SK-N-SH treated with all-trans-retinoic acid at 6 μM for 48 hours (cell line): ENCODE data around the gene SNRNP25.
A peak's percentile ranks its signal among the peaks of the same experiment; 100 is the strongest.

Experiments
- ATAC-seq: fragments of 200-7000 bp; cut with Tn5 transposase; 3 replicates; pipeline ENCODE4 v1.9.1; 2020; ENCODE audit warnings: mild to moderate bottlenecking, moderate library complexity
- ARNTL ChIP-seq: fragments of 450-650 bp; formaldehyde crosslinking; IDR thresholded peaks from 2 replicates; pipeline ENCODE4 v1.5.0; 2020; ENCODE audit warnings: low read depth, mild to moderate bottlenecking, moderate library complexity, borderline replicate concordance
- BACH2 ChIP-seq: fragments of 250-450 bp; sonication (Bioruptor Pico); IDR thresholded peaks from 2 replicates; pipeline ENCODE4 v1.9.0; 2021; ENCODE audit warnings: mild to moderate bottlenecking, borderline replicate concordance
- CSDC2 ChIP-seq: fragments of 250-450 bp; sonication (Bioruptor Pico); IDR thresholded peaks from 2 replicates; pipeline ENCODE4 v1.5.0; 2020; ENCODE audit warnings: mild to moderate bottlenecking, moderate library complexity
- ESRRG ChIP-seq: fragments of 250-450 bp; sonication (Bioruptor Pico); IDR thresholded peaks from 2 replicates; pipeline ENCODE4 v1.6.1; 2021; ENCODE audit warnings: mild to moderate bottlenecking
- GLIS3 ChIP-seq: fragments of 250-450 bp; sonication (Bioruptor Pico); IDR thresholded peaks from 2 replicates; pipeline ENCODE4 v1.5.0; 2020; ENCODE audit warnings: mild to moderate bottlenecking, moderate library complexity
- ISL1 ChIP-seq: fragments of 250-450 bp; sonication (Bioruptor Pico); IDR thresholded peaks from 2 replicates; pipeline ENCODE4 v2.1.2; 2022; ENCODE audit warnings: mild to moderate bottlenecking, moderate library complexity
- OSR1 ChIP-seq: fragments of 250-450 bp; sonication (Bioruptor Pico); IDR thresholded peaks from 2 replicates; pipeline ENCODE4 v1.8.0; 2022; ENCODE audit warnings: moderate library complexity, mild to moderate bottlenecking, inconsistent platforms
- PPARA ChIP-seq: fragments of 250-450 bp; sonication (Bioruptor Pico); IDR thresholded peaks from 2 replicates; pipeline ENCODE4 v1.5.0; 2020; ENCODE audit warnings: mild to moderate bottlenecking, borderline replicate concordance
- RARB ChIP-seq: fragments of 250-450 bp; sonication (Bioruptor Pico); IDR thresholded peaks from 2 replicates; pipeline ENCODE4 v1.8.0; 2021; ENCODE audit warnings: mild to moderate bottlenecking, moderate library complexity
- SNAI2 ChIP-seq: fragments of 250-450 bp; sonication (Bioruptor Pico); IDR thresholded peaks from 2 replicates; pipeline ENCODE4 v1.5.0; 2020; ENCODE audit warnings: mild to moderate bottlenecking, moderate library complexity
- TCF4 ChIP-seq: fragments of 250-450 bp; sonication (Bioruptor Pico); IDR thresholded peaks from 2 replicates; pipeline ENCODE4 v1.8.0; 2021; ENCODE audit warnings: mild to moderate bottlenecking, moderate library complexity, borderline replicate concordance
- TOX ChIP-seq: fragments of 250-450 bp; sonication (Bioruptor Pico); IDR thresholded peaks from 2 replicates; pipeline ENCODE4 v1.8.0; 2021; ENCODE audit warnings: mild to moderate bottlenecking, moderate library complexity, borderline replicate concordance
- ZC3H10 ChIP-seq: fragments of 250-450 bp; sonication (Bioruptor Pico); IDR thresholded peaks from 2 replicates; pipeline ENCODE4 v1.5.1; 2021; ENCODE audit warnings: mild to moderate bottlenecking, moderate library complexity
- ZFP3 ChIP-seq: fragments of 250-450 bp; sonication (Bioruptor Pico); IDR thresholded peaks from 2 replicates; pipeline ENCODE4 v1.5.0; 2020; ENCODE audit warnings: mild to moderate bottlenecking, moderate library complexity
- ZFP30 ChIP-seq: fragments of 450-650 bp; formaldehyde crosslinking; IDR thresholded peaks from 2 replicates; pipeline ENCODE4 v1.5.0; 2022; ENCODE audit warnings: mild to moderate bottlenecking, moderate library complexity
- ZNF565 ChIP-seq: fragments of 450-650 bp; formaldehyde crosslinking; conservative IDR thresholded peaks from 2 replicates; pipeline ENCODE4 v1.5.0; 2020; ENCODE audit warnings: low read depth, mild to moderate bottlenecking, moderate library complexity
- ZNF70 ChIP-seq: fragments of 450-650 bp; formaldehyde crosslinking; IDR thresholded peaks from 2 replicates; pipeline ENCODE4 v1.5.0; 2020; ENCODE audit warnings: mild to moderate bottlenecking, moderate library complexity
- ZNF8 ChIP-seq: fragments of 450-650 bp; formaldehyde crosslinking; IDR thresholded peaks from 2 replicates; pipeline ENCODE4 v1.5.0; 2020; ENCODE audit warnings: mild to moderate bottlenecking, moderate library complexity
- TF ChIP-seq, protein P1 (sequence below): fragments of 250-450 bp; sonication (Bioruptor Pico); IDR thresholded peaks from 2 replicates; pipeline ENCODE4 v1.5.0; 2020; ENCODE audit warnings: mild to moderate bottlenecking, moderate library complexity
- TF ChIP-seq, protein P2 (sequence below): fragments of 250-450 bp; sonication (Bioruptor Pico); IDR thresholded peaks from 2 replicates; pipeline ENCODE4 v1.5.1; 2021; ENCODE audit warnings: mild to moderate bottlenecking, moderate library complexity
- TF ChIP-seq, protein P3 (sequence below): fragments of 250-450 bp; sonication (Bioruptor Pico); IDR thresholded peaks from 2 replicates; pipeline ENCODE4 v1.8.0; 2020; ENCODE audit warnings: mild to moderate bottlenecking, moderate library complexity, borderline replicate concordance
- TF ChIP-seq, protein P4 (sequence below): fragments of 250-450 bp; sonication (Bioruptor Pico); IDR thresholded peaks from 2 replicates; pipeline ENCODE4 v1.8.0; 2021; ENCODE audit warnings: low read depth, mild to moderate bottlenecking, moderate library complexity, borderline replicate concordance
- TF ChIP-seq, protein P5 (sequence below): fragments of 250-450 bp; sonication (Bioruptor Pico); IDR thresholded peaks from 2 replicates; pipeline ENCODE4 v1.5.1; 2020; ENCODE audit warnings: low read depth, mild to moderate bottlenecking, moderate library complexity

The SNRNP25 gene

DNA sequence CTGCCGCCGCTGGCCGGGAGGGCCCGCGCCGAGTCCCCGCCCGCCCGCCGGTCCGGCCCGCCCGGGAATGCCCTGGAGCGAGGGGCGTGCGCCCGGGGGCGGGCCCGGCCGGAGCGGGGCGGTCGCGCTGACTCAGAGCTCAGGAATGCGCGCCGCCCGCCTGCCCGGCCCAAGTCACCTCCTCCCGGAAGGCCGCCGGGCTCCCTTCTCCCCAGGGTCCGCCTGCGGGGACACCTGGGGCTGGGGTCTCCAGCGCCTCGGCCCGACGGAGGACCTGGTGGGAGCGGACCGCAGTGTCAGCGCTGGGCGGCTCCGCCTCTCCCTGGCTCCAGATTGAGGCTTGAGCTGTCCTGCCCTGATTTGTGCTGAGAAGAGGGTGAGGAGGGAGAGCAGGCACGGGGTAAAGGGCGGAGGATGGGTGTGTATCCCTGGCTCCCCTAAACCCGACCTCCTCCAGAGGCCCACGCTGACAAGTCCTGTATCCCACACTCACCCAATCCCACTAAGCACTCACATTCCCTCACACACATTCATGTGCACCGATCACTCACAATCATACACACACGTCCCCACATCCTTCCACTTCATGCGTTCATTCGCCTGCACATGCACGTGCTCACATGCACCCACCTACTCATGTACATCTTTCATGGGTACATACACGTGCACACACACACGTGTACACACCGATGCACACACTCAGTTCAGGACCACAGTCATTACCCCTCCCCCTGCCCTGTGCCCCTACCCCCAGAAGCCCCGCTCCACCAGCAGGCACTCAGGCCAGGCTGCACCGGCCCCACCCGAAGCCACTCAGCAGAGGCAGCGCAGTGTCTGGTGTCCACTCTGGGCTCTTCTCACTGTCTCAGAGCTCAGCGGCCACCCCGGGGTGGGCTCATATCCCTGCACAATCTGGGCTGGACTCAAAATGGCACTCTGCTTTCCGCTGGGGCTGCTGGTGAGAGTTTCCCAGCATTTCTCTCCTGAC lies 19.2 kb downstream of the SNRNP25 start, which contains the start of gene RHBDF1:
RHBDF1 (minus strand) TSS at position 71 of the 988 bp plus-strand sequence. CDS start 7,616 bp downstream, outside the sequence.
- ATAC-seq, result peak; percentile 56
- TF ChIP-seq ZFP3 (peak; percentile 92), ESRRG (no peak), ZNF8 (CRISPR knock-in tag) (no peak), BACH2 (no peak), RARB (CRISPR knock-in tag) (no peak), GLIS3 (CRISPR knock-in tag) (0 out of 2 replicates have a peak, but pooled peaks have one; percentile 59), ISL1 (CRISPR knock-in tag) (0 out of 2 replicates have a peak, but pooled peaks have one; percentile 13), TCF4 (CRISPR knock-in tag) (no peak), ZC3H10 (no peak), TOX (CRISPR knock-in tag) (no peak), OSR1 (CRISPR knock-in tag) (no peak), SNAI2 (CRISPR knock-in tag) (no peak), ZFP30 (CRISPR knock-in tag) (no peak), PPARA (CRISPR knock-in tag) (no peak), ZNF70 (CRISPR knock-in tag) (no peak), ARNTL (CRISPR knock-in tag) (no peak), ZNF565 (CRISPR knock-in tag) (no peak), CSDC2 (no peak)
- TF ChIP-seq, protein P1, sequence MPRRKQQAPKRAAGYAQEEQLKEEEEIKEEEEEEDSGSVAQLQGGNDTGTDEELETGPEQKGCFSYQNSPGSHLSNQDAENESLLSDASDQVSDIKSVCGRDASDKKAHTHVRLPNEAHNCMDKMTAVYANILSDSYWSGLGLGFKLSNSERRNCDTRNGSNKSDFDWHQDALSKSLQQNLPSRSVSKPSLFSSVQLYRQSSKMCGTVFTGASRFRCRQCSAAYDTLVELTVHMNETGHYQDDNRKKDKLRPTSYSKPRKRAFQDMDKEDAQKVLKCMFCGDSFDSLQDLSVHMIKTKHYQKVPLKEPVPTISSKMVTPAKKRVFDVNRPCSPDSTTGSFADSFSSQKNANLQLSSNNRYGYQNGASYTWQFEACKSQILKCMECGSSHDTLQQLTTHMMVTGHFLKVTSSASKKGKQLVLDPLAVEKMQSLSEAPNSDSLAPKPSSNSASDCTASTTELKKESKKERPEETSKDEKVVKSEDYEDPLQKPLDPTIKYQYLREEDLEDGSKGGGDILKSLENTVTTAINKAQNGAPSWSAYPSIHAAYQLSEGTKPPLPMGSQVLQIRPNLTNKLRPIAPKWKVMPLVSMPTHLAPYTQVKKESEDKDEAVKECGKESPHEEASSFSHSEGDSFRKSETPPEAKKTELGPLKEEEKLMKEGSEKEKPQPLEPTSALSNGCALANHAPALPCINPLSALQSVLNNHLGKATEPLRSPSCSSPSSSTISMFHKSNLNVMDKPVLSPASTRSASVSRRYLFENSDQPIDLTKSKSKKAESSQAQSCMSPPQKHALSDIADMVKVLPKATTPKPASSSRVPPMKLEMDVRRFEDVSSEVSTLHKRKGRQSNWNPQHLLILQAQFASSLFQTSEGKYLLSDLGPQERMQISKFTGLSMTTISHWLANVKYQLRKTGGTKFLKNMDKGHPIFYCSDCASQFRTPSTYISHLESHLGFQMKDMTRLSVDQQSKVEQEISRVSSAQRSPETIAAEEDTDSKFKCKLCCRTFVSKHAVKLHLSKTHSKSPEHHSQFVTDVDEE (CRISPR knock-in tag), result 0 out of 2 replicates have a peak, but pooled peaks have one; percentile 28
- TF ChIP-seq, protein P2, sequence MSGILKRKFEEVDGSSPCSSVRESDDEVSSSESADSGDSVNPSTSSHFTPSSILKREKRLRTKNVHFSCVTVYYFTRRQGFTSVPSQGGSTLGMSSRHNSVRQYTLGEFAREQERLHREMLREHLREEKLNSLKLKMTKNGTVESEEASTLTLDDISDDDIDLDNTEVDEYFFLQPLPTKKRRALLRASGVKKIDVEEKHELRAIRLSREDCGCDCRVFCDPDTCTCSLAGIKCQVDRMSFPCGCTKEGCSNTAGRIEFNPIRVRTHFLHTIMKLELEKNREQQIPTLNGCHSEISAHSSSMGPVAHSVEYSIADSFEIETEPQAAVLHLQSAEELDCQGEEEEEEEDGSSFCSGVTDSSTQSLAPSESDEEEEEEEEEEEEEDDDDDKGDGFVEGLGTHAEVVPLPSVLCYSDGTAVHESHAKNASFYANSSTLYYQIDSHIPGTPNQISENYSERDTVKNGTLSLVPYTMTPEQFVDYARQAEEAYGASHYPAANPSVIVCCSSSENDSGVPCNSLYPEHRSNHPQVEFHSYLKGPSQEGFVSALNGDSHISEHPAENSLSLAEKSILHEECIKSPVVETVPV (CRISPR knock-in tag), result no peak
- TF ChIP-seq, protein P3, sequence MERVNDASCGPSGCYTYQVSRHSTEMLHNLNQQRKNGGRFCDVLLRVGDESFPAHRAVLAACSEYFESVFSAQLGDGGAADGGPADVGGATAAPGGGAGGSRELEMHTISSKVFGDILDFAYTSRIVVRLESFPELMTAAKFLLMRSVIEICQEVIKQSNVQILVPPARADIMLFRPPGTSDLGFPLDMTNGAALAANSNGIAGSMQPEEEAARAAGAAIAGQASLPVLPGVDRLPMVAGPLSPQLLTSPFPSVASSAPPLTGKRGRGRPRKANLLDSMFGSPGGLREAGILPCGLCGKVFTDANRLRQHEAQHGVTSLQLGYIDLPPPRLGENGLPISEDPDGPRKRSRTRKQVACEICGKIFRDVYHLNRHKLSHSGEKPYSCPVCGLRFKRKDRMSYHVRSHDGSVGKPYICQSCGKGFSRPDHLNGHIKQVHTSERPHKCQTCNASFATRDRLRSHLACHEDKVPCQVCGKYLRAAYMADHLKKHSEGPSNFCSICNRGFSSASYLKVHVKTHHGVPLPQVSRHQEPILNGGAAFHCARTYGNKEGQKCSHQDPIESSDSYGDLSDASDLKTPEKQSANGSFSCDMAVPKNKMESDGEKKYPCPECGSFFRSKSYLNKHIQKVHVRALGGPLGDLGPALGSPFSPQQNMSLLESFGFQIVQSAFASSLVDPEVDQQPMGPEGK (CRISPR knock-in tag), result no peak
- TF ChIP-seq, protein P4, sequence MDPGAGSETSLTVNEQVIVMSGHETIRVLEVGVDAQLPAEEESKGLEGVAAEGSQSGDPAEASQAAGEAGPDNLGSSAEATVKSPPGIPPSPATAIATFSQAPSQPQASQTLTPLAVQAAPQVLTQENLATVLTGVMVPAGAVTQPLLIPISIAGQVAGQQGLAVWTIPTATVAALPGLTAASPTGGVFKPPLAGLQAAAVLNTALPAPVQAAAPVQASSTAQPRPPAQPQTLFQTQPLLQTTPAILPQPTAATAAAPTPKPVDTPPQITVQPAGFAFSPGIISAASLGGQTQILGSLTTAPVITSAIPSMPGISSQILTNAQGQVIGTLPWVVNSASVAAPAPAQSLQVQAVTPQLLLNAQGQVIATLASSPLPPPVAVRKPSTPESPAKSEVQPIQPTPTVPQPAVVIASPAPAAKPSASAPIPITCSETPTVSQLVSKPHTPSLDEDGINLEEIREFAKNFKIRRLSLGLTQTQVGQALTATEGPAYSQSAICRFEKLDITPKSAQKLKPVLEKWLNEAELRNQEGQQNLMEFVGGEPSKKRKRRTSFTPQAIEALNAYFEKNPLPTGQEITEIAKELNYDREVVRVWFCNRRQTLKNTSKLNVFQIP (CRISPR knock-in tag), result no peak
- TF ChIP-seq, protein P5, sequence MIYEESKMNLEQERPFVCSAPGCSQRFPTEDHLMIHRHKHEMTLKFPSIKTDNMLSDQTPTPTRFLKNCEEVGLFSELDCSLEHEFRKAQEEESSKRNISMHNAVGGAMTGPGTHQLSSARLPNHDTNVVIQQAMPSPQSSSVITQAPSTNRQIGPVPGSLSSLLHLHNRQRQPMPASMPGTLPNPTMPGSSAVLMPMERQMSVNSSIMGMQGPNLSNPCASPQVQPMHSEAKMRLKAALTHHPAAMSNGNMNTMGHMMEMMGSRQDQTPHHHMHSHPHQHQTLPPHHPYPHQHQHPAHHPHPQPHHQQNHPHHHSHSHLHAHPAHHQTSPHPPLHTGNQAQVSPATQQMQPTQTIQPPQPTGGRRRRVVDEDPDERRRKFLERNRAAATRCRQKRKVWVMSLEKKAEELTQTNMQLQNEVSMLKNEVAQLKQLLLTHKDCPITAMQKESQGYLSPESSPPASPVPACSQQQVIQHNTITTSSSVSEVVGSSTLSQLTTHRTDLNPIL, result no peak
- TF ChIP-seq, all 23 proteins: peak for 4
